Activated T-helper 9 cell treated with anti-CD3 and anti-CD28 coated beads, Interleukin-2, amount 50 U/mL, for 16 hours (primary cell): Measurements from ENCODE around the gene GMEB2.
"Not testable (repeated sequence)": the region's sequence is repeated elsewhere in the genome, so short reads cannot be mapped to it uniquely, and the experiment has no call there.

Experiments used
- DNase-seq: peaks from one replicate; pipeline ENCODE4 v3.0.0-alpha.2; 2020; ENCODE audit warnings: low read depth

The GMEB2 gene

DNA sequence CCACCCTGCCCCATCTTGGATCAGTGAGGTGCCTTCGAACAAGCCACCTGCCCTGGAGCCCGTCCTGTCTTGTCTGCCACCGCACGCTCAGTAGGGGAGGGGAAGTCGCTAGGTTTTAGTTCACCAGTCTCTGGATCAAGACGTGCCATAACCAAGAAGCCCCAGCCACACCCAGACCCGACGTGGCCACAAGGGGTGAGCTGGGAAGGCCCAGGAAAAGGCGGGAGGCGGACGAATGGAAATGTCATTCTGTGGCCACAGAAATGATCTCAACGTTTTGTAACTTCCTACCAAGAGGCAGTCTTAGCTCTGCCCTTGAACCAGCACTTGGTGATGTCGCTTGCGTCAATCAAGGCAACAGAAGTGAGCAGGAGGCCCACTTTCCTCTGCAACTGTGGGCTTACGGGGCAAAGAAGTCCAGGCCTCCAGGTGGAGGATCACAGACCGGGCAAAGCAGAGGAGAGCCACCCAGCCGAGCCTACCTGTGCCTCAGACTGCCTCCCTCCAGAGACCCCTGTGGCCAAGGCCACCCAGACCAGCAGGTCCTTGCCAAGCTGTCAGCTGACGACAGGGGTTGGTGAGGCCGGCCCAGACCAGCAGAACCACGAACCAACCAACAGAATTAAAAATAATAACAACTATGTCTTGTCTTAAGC, 14.5 kb downstream of the GMEB2 start:
- no peak for DNase-seq

DNA sequence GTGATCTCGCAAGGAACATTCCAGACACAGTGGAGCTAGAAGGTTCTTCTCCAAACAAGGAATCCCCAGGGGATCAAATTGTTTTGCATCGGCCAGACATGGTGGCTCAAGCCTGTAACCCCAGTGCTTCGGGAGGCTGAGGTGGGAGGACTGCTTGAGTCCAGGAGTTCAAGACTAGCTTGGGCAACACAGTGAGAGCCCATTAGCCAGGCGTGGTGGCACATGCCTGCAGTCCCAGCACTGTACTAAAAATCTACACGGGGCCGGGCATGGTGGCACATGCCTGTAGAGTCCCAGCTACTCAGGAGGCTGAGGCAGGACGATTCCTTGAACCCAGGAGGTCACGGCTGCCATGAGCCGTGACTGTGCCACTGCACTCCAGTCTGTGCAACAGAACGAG, 15.3 kb downstream of the GMEB2 start:
- DNase-seq: no peak

DNA sequence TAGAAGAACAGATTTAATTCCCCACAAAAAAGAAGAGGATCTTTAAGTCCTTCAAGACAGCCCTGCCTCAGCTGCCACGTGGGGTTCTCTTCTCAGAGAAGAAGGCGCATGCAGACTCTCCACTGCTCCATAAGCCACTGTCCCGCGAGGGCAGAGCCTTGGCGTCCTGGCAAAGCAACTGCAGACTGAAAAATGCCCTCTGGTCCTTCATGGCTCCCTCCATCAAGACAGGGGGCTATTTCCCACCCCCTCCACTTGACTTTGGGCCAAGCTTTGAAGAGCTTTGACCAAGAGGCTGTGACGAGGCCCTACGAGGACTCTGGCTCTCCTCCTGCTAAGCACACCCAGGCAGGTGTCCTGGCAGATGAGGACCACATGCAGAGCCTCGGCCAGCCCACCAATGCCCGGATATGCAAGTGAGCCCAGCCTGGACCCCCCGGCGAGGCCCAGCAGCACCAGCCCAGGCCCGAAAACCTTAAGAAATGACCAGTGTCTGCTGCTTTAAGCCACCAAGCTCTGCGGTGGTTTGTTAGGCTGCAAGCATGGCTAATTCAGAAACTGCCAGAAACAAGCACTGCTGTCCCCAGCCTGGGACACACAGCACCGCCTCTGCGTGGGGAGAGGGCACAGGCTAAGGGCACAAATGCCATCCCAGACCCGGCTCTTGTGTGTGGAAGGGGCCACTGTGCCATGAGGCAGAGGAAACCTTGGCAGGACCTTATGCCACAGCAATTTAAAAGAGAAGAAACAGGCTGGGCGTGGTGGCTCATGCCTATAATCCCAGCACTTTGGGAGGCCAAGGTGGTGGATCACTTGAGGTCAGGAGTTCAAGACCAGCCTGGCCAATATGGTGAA, 16.1 kb downstream of the GMEB2 start:
- no peak for DNase-seq

DNA sequence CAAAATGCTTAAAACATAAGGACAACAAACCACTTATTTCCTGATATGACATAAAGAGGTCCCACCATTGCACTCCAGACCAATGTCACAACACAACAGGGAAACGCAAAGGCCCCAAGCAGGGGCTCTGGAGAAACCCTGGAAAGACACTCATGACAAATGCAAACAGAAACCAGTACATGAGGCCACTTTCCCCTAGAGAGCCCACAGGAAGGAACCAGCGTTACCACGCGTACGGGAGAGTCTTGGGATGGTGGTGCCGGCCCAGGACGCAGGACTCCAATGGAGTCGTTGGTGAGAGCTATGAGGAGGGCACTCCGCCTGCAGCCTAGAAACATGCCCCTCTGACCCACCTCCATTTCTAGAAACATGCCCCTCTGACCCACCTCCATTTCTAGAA, 20.2 kb downstream of the GMEB2 start:
- DNase-seq: no peak

DNA sequence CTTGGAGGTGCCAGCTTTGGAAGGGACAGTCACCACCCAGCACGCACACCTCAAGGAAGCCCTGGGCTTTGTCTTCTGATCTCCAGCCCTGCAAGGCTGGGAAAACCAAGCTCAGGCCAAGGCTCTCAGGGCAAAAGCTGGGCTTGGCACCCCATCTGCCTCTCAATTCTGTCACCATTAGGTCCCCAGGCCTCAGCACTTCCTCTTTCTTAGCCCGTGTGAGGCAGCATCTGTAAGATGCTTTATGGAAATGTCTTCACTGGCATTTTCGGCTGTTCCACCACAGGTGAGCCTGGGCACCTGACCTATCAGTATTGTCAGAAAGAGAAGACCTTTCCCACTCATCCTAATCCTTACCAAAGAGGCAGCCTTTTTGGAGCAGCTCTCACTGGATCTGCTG, 24.6 kb downstream of the GMEB2 start:
- DNase-seq: no peak

DNA sequence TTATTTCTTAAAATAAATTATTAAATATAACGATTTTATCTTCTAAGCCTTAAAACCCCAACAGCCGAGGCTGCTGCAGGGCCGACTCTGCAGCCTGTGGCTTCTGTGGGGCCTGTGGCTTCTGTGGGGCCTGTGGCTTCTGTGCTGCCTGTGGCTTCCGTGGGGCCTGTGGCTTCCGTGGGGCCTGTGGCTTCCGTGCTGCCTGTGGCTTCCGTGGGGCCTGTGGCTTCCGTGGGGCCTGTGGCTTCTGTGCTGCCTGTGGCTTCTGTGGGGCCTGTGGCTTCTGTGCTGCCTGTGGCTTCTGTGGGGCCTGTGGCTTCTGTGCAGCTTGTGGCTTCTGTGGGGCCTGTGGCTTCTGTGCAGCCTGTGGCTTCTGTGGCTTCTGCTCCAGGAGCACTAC, 25.2 kb downstream of the GMEB2 start:
- DNase-seq: not testable (repeated sequence)

DNA sequence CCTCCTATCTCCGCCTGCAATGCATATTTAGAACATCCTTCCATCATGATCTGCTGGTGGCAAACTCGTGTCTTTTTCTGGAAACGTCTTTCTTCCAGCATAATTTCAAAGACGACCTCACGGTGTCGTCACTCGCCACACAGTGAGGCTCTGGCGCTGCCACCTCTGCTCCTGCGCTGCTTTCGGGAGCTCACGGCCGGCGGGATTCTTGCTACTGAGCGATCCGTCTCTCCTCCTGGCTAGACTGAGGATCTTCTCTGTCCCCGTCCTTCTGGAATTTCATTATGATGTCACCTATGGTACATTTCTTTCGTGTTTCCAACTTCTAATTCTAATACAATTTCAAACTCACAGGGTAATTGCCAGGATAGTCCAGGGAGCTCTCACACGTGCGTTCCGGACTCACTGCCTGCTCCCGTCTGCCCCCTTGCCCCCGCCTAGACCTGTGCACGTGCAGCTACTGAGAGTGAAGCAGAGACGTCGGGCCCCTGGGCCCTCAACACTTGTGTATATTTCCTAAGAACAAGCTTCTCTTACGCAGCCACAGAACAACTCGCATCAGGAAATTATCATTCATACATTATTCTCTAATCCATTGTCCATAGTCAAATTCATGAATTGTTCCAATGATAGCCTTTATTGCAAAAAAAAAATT, 27.4 kb downstream of the GMEB2 start:
- no peak for DNase-seq

DNA sequence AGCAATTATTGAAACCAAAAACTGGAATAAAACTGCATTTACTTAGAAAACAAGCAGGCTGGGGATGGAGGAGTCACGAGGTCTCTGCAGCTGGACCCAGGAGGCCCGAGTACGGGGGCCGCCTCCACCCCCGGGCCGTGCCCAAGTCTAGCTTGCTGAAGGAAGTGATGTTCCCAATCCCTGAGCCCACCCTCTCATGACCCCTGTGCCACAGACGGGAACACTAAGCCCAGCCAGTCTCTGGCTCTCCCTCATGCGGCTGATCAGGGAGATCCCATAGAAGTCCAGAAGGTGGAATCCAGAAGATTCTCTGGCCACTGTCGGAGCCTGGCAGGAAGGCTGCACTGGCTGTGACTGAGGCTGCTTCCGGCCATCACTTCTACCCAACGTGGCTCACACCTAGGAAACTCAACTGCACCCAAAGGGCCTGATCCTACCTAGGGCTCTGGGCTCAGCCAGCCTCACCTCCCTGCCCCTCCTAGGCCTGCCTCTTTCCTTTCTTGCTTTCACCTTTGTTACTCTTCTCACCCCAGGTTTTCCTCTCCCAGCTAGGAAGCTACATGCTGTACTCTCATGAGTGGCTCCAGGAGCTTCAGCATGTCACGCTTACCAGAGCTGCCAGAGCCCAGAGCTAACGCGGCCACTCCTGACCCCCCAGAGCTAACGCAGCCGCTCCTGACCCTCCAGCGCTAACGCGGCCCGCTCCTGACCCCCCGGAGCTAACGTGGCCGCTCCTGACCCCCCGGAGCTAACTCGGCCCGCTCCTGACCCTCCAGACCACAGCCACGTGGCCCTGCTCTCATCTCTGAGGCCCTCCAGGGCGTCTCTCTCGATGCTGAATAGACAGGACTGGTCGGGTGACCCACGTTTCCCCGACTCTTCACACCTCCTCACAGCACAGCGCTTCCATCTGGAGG, 28.2 kb downstream of the GMEB2 start:
- no peak for DNase-seq

DNA sequence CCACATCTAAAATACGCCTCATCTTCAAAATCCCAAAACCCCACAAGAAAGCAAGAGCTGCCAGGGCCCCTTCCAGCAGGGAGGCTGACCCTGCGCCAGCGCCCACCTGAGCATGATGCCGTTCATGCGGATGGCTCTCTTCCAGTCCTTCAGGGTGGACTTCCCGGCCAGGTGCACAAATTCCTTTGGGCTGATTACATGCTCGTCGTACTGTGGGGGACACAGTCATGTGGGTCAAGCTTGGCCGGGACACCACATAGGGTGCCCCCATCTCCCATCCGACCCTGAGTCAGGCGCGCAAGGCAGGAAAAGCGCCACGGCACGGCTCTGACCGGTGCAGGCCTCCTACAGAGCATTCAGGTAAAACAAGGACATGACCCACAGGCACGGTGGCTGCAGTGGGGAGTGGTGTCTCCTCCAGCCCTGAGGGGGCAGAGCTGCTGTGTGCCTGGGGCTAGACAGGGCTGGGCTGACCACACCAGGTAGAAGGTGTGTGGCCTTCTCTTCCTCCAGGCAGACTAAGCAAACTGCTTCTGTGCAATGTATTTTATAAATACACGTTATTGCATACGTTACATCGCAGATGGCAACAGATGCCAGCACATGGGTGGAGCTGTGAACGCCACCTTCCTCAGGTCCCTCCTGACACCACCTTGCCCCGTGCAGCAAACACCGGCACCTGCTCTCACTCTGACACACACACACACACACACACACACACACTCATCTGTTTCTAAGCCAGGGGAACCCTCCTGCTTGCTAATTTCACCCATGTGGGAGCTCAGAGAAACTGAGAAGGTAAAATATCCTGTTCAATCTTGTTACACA, 29.0 kb downstream of the GMEB2 start:
- DNase-seq: no peak

DNA sequence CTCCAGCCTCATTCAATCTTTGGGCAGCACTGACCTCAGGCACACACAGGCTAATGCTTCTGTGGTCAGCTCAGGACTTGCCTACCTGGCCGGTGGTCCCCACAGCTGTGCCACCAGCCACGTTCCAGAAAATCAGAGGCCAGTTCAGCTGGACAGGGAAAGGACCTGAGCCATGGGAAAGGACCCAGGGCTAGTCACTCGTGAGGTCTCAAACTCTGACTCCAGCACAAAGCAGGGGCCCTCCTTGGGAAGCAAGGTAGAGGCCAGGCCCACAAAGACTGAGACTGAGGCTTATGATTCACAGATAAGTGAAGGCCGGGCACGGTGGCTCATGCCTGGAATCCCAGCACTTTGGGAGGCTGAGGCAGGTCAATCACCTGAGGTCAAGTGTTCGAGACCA, 30.5 kb downstream of the GMEB2 start:
- DNase-seq: no peak

DNA sequence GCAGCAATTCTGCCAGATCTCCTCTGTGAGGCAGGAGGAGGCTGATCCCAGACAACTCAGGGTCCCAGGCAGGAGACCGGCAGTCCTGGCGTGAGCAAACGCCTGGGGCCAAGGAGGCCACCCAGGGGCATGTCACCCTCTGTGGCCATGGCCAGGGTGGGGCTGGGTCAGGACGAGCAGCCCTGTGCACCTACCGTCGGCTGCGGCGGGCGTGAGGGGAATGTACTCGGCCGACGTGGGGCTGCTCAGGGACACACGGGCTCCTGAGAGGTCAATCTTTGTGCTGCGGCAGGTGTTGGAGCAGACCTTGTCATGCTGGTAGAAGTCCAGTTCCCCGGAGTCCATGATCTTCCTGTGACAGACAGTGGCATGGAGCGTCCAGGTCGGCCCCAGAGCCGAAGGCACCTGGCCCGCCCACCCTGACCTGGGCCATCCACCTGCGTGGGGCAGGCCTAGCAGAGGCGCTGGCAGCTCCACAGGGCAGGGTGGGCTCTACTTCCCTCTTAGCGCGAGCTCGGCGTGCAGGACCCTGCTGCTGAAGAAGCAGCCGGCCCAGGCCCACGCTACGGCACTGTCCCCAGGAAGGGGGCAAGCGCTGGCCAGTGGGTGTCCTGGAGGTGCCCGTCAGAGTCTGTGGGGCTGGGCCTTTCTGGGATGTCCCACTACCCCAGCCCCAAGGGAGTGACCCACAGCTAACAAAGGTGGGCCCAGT, 31.3 kb downstream of the GMEB2 start:
- DNase-seq: no peak

DNA sequence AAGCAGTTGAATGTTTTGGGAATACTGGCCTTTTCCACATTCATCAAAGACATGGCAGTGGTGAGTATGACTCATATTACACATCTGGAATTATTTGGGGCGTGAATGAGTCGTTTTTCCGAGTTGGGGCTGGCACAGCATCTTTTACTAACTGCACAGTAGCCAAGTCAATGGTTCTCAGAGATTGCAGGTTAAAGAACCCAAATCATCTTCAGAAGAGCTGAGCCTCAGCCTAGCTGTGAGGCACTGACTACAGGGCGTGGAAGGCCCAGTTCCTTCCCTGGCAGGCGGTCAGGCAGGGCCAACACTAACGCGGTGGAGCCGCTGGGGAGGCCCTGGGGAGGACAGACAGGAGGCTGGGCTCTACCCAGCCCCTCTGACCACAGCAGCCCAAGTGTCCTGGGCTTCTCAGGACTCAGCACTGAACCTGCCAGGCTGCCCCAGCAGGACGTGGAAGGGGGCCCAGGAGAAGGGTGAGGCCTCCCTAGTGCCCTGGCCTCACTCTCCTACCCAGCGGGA, 32.8 kb downstream of the GMEB2 start:
- DNase-seq: no peak

DNA sequence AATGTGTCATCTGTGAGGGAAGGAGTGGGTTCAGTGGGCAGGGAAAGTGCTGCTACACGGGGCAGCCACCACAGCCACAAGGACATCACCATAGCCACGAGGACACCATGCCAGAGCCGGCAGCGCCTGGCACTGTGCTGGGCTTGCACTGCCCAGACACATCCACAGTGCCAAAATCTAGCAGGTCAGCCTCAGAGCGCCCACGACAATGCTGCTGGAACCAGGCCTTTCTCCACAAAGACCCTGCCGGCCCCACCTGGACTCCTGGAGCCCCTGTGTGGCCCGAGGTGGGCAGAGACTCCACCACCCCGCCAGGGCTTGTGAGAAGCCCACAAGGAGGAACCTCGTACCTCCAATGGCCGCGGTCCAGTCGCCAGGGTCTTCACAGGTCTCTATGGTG, 34.2 kb downstream of the GMEB2 start:
- DNase-seq: no peak

DNA sequence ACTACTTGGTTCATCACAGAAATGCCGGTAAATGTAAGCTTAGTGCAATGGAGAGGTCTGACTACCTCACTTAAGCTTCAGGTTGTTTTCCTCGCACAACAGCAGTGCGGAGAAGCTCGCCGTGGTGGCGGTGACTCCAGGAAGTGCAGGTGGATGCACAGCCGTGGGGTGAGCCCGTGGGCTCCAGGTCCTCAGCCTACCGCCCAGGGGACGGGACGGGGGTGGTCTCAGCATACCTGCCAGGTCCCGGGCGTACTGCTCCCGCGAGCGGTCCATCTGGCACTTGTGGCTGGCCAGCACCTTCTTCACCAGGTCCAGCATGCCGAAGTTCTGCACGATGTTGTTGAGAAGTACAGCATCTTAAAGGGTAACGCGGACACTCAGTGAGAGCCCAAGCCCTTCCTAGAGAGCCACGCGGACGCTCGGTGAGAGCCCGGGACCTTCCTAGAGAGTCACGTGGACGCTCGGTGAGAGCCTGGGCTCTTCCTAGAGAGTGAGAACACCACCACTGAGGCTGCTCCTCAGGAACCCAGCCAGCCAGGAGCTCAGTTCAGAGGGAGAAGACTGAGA, 35.0 kb downstream of the GMEB2 start:
- DNase-seq: no peak

DNA sequence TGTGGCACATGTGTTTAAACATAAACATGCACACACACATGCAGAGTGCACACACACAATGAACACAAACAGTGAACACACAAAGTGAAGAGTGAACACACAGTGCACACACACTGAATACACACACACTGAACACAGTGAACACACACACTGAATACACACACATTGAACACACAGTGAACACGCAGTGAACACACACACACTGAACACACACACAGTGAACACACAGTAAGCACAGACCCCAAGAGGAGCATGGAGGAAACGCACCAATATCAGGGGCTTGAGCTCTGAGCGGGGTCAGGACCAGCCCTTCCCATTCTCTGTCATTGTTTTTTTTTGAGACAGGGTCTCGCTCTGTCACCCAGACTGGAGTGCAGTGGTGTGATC, 35.8 kb downstream of the GMEB2 start:
- no peak for DNase-seq

DNA sequence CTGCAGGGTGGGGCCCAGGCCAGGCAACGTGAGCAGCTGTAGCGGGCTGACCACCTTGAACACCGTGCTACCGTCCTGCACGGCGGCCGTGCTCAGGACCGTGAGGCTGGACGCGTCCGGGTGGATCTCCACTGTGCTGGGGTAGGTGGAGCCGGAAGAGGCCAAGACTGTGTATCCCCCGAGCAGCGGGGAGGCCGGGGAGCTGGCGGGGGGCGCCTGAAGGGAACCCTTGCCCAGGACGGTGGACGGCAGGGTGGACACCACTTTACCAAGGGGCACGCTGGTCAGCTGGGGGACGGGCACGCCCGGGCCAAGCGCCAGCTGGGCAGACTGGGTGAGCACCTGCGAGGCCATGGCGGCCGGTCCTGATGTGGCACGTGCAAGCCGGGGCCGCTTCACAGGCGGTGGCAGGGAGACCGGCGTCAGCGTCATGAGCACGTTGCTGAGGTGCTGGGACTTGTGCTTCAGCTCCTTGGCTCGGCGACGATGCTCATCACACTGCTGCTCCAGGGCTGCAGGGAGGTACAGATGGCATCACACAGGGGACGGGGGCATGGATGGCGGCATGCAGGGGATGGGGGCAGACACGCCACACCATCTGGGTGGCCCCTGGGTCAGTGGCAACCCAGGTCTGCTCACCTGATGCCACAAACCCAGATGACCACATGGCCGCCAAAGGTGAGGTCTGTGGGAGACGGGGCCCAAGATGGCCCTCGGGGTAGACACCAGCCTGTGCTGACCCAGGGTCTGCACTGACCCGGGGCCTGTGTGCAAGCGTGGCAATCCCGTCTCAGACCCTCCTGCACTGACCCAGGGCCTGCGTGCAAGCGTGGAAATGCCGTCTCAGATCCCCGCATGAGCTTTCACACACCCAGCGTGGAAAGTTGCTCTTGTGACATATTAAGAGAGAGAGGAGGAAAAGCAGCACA, 36.4 kb downstream of the GMEB2 start:
- no peak for DNase-seq

DNA sequence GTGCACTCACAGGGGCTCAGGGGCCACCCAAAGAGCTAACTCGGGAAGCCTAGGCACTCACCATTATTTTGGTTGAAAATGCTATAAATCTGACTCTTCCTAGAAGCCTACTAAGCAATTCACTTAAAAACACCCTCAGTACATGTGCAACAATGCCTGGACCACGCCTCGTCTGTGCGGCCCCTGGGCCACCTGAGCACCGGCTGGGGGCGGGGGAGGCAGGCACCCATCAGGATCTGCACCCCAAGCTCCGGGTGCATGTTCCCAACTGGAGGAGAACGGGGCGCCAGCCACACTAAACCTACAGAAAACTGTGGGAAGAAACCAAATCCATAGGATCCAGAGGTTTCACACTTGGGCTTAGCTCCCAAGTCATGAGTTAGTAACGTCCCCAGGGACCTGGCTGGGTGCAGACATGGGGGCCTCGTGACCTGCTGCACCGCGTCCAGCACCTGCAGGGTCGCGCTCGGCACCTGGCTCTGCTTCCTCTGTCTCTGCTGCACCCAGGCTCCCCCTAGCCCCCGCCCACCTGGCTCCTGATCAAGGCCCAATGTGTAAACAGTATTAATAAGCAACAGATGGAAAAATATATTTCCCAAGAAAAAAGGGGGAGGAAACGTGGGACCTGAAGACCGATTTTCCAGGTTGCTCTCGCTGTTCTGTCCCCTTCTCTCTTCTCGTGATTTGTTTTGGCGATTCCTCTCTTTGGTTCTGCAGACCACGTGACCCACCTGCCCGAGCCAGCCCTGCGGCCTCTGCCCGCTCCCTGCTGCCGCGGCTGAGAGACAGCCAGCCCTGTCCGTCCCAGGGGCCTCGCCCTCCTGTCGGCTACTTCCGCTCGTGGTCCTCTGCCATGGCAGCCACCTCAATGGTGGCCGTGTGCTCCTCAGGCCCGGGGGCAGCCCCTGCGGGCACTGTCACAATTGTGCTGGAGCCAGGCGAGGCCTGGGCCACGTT, 37.4 kb downstream of the GMEB2 start:
- DNase-seq: no peak

DNA sequence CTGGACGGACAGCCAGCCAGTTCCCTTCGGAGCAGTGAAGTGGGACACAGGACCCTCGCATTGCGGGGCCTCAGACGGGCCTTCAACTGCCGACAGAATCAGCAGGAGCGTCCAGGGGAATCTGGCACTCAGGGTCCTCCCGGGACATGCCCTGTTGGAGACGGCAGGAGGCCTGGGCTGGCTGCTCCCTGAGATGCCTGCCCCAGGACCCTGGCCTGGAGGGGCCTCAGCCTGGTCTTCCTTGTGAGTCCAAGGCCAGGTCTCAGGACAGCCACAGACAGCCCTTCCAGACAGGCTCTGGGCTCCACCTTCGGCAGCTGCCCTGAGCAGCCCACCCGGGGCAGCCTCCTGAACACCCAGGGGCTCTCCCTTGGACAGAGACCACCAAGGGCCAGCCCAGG, 38.3 kb downstream of the GMEB2 start:
- no peak for DNase-seq
